Left lung (tissue), 10 donors: ENCODE results near the gene TFPI. TPM values are rescaled to one million over a fixed set of nuclear protein-coding genes. Genes with fewer than 3 reads are reported as not detected.

Experiments used
- ATAC-seq: fragments of 200-7000 bp; cut with Tn5 transposase; one replicate; pipeline ENCODE4 v1.9.1; 2020; ENCODE audit warnings: moderate library complexity
- DNase-seq, 4 donors: peaks; one replicate each; pipeline ENCODE4 v3.0.0-alpha.2; 2013 to 2020
- H3K27ac ChIP-seq, 2 donors: fragments of 200-600 bp; sonication (generic) in 1 of 2; one replicate each; pipeline versions ENCODE4 v1.5.0 to v1.8.0; 2020 to 2021
- H3K27me3 ChIP-seq, 2 donors: fragments of 200-600 bp; sonication (generic) in 1 of 2; one replicate each; pipeline versions ENCODE4 v1.5.0 to v1.8.0; 2020 to 2021
- H3K36me3 ChIP-seq, 2 donors: fragments of 200-600 bp; sonication (generic) in 1 of 2; one replicate each; pipeline versions ENCODE4 v1.5.0 to v1.8.0; 2020 to 2021
- H3K4me1 ChIP-seq, 2 donors: fragments of 200-600 bp; one replicate each; pipeline ENCODE4 v1.8.0; 2021
- H3K4me3 ChIP-seq, 2 donors: fragments of 200-600 bp; sonication (generic) in 1 of 2; one replicate each; pipeline versions ENCODE4 v1.5.0 to v1.8.0; 2020 to 2021; ENCODE audit warnings: mild to moderate bottlenecking in 1 of 2
- H3K9me3 ChIP-seq, 2 donors: fragments of 200-600 bp; sonication (generic) in 1 of 2; one replicate each; pipeline versions ENCODE4 v1.5.0 to v1.8.0; 2020 to 2021
- CTCF ChIP-seq, 2 donors: fragments of 200-600 bp; sonication (generic) in 1 of 2; IDR thresholded peaks; one replicate each; pipeline versions ENCODE4 v1.5.0 to v1.8.0; 2021; ENCODE audit warnings: antibody characterized with exemption in 2 of 2
- intact Hi-C, 2 donors: fragments of 100-400 bp; cut with DNase I; formaldehyde crosslinking; loops; one replicate each; pipeline versions ENCODE4 v1.11.2 to v1.14.2; 2022
- polyA plus RNA-seq, 6 donors: library from polyadenylated mRNA; unstranded; fragments of 120-200 nt; gene quantifications; one replicate each; pipeline ENCODE4 v1.2.1, GENCODE V29; 2013; ENCODE audit not compliant: insufficient read length in 6 of 6
- total RNA-seq, 2 donors: library from RNA; stranded (reverse); fragmentation: NEBNext Ultra II Directional; extraction: Animal tissue kit (Norgen Biotek cat#: 25700); gene quantifications; one replicate each; pipeline ENCODE4 v1.2.1, GENCODE V29; 2021
- donor health status: DM: no; HTN: yes; CAD: no.
- donor health status: DM: no; HTN: no; CAD: no.

TFPI gene
- total and polyA plus RNA-seq, 8 donors, result 132 to 300 (median 163) TPM

GRCh38 chr2:187503700-187504099 lies 50.5 kb downstream of the TFPI start:
- TF ChIP-seq CTCF (IDR thresholded peaks at IDR 0.05), result no peak
- no peaks in the 10 kb centered on the region for H3K36me3 ChIP-seq
- ATAC-seq (no peak), DNase-seq (no peak)
- no peaks in the 10 kb centered on the region for H3K27me3 ChIP-seq
- peak overlapping the region in 1 of 2 donors; percentile 45 for H3K27ac ChIP-seq
- intact Hi-C loops, result loop anchor here in 1 of 2 donors (5.0 kb wide), 1 partner anchor 74 kb away; no protein-coding TSS in a partner anchor
- peaks cover 0 to 6% of the 10 kb centered on the region in 2 donors for H3K9me3 ChIP-seq
- peaks cover 0 to 29% of the 10 kb centered on the region in 2 donors for H3K4me1 ChIP-seq
- no peak overlapping the region for H3K4me3 ChIP-seq

- Histone ChIP-seq H3K27ac (peak overlapping the region in 1 of 2 donors; percentile 42), H3K4me1 (peaks cover 0 to 29% of the 10 kb centered on the region in 2 donors), H3K36me3 (no peaks in the 10 kb centered on the region), H3K9me3 (no peaks in the 10 kb centered on the region), H3K27me3 (no peaks in the 10 kb centered on the region), H3K4me3 (no peak overlapping the region)
- TF ChIP-seq CTCF (IDR thresholded peaks at IDR 0.05), result no peak
- DNase-seq (no peak), ATAC-seq (peak; percentile 10)
- intact Hi-C loops, result loop anchor here in 1 of 2 donors (5.0 kb wide), 1 partner anchor 75 kb away; no protein-coding TSS in a partner anchor
Measured at GRCh38 chr2:187502467-187502866, 51.8 kb downstream of the TFPI start.

- Histone ChIP-seq H3K27me3 (no peaks in the 10 kb centered on the region), H3K4me3 (no peak overlapping the region), H3K4me1 (peaks cover 0 to 29% of the 10 kb centered on the region in 2 donors), H3K9me3 (no peaks in the 10 kb centered on the region), H3K36me3 (peaks cover 0 to 11% of the 10 kb centered on the region in 2 donors), H3K27ac (peak overlapping the region in 1 of 2 donors; percentile 25)
- DNase-seq, result no peak
- ATAC-seq, result peak; percentile 42
- intact Hi-C loops, result loop anchor here in 1 of 2 donors (5.0 kb wide), 1 partner anchor 77 kb away; no protein-coding TSS in a partner anchor
- TF ChIP-seq CTCF (IDR thresholded peaks at IDR 0.05), result no peak
Measured at GRCh38 chr2:187500585-187501359, 53.5 kb downstream of the TFPI start.

- H3K27me3 ChIP-seq, result no peaks in the 10 kb centered on the region
- peaks cover 0 to 29% of the 10 kb centered on the region in 2 donors for H3K4me1 ChIP-seq
- no peak overlapping the region for H3K27ac ChIP-seq
- DNase-seq (peak in 2 of 4 donors; percentile 49 to 73), ATAC-seq (peak; percentile 93)
- H3K9me3 ChIP-seq, result no peaks in the 10 kb centered on the region
- no peak overlapping the region for H3K4me3 ChIP-seq
- TF ChIP-seq CTCF (IDR thresholded peaks at IDR 0.05), result peak; percentile 55 to 82
- H3K36me3 ChIP-seq, result peaks cover 0 to 18% of the 10 kb centered on the region in 2 donors
- intact Hi-C loops, result loop anchor here in 1 of 2 donors (5.0 kb wide), 1 partner anchor 77 kb away; no protein-coding TSS in a partner anchor
Measured at GRCh38 chr2:187499941-187500532, 54.2 kb downstream of the TFPI start.
